ENCODE results near the gene ANO8. TPM values are rescaled to one million over a fixed set of nuclear protein-coding genes. Genes with fewer than 3 reads are reported as not detected.

Gene ANO8
- total RNA-seq (2013), result 3.6 TPM
- polyA plus RNA-seq, result 10 to 100 TPM in 1 of 3 donors, under 1 TPM in 1, not detected in 1; 0.11 to 14.1 TPM
- 6.5 and 9.4 TPM in 2 replicates for polyA minus RNA-seq
- 1.6 to 13.6 (median 9.1) reads per million in 11 experiments for total RNA-seq

GRCh38 chr19:17334414-17335409, at the start of gene ANO8:
Gene ANO8, minus strand, starts transcription at chr19:17334855. Its CDS starts 185 bp downstream, at chr19:17334670.
- H2AFZ ChIP-seq (ENCODE audit: insufficient read depth, low read depth, low read length, poor library complexity, severe bottlenecking), result peak within 1 kb of the TSS; percentile 96
- H3K4me2 ChIP-seq (replicated peaks; ENCODE audit: extremely low read depth, low read length, poor library complexity, severe bottlenecking), result peak within 1 kb of the TSS; percentile 98
- H3K36me3 ChIP-seq (replicated peaks in 1 of 2; ENCODE audit: control insufficient read depth in 1 of 2, insufficient read depth in 2 of 2, low read length in 2 of 2), result peaks cover 0 to 3% of the 10 kb centered on the region in 2 donors
- intact Hi-C loops (cut with micrococcal nuclease), result loop anchor here in 1 of 2 donors (5.0 kb wide), 1 partner anchor 32 kb away; the partner anchor contains the start of gene ABHD8
- H4K20me1 ChIP-seq (ENCODE audit: insufficient read depth, low read length), result peaks cover 14% of the 10 kb centered on the region
- Mint-ChIP-seq H3K4me3 (peak within 1 kb of the TSS; percentile 84 to 90), H3K9me3 (peaks cover 0 to 10% (median 6%) of the 10 kb centered on the region in 7 donors), H3K27ac (peak within 1 kb of the TSS; percentile 45 to 89 (median 82)), H3K4me1 (peaks cover 35% of the 10 kb centered on the region), H3K36me3 (peaks cover 22 to 33% of the 10 kb centered on the region in 2 donors), H3K27me3 (ENCODE audit: low read depth in 3 of 3) (peaks cover 10 to 17% (median 12%) of the 10 kb centered on the region in 3 donors)
- peak; percentile 86 to 96 (median 87) for DNase-seq
- H3K79me2 ChIP-seq (ENCODE audit: insufficient read depth, low read length), result peaks cover 16% of the 10 kb centered on the region
- peak within 1 kb of the TSS; percentile 49 to 93 (median 69) for H3K4me3 ChIP-seq (replicated peaks in 1 of 3; ENCODE audit: low read depth in 2 of 3, low read length in 3 of 3)
- H3K9me3 ChIP-seq (replicated peaks in 1 of 2; ENCODE audit: control insufficient read depth in 1 of 2, insufficient read depth in 1 of 2, low read length in 2 of 2), result peaks cover 0 to 4% of the 10 kb centered on the region in 2 donors
- peaks cover 42 to 57% of the 10 kb centered on the region in 2 donors for H3K4me1 ChIP-seq (ENCODE audit: control insufficient read depth in 1 of 2, insufficient read depth in 2 of 2, low read length in 2 of 2)
- H3K27me3 ChIP-seq (ENCODE audit: control insufficient read depth in 2 of 2, insufficient read depth in 2 of 2, low read length in 2 of 2), result peaks cover 3 to 13% of the 10 kb centered on the region in 2 donors
- H3K9ac ChIP-seq (ENCODE audit: insufficient read depth, low read length, poor library complexity, severe bottlenecking), result peak within 1 kb of the TSS; percentile 72
- no peak for TF ChIP-seq CTCF (IDR thresholded peaks at IDR 0.05)
- H3K27ac ChIP-seq (ENCODE audit: low read depth in 1 of 2, low read length in 2 of 2), result peak within 1 kb of the TSS in 1 of 2 donors; percentile 65
- WGBS (ENCODE audit: insufficient coverage), result 1% methylated on average over 70 of the region's 86 CpGs

Measured in CD14-positive monocyte (primary cell).